ENCODE data around the gene CDYL.

DNA sequence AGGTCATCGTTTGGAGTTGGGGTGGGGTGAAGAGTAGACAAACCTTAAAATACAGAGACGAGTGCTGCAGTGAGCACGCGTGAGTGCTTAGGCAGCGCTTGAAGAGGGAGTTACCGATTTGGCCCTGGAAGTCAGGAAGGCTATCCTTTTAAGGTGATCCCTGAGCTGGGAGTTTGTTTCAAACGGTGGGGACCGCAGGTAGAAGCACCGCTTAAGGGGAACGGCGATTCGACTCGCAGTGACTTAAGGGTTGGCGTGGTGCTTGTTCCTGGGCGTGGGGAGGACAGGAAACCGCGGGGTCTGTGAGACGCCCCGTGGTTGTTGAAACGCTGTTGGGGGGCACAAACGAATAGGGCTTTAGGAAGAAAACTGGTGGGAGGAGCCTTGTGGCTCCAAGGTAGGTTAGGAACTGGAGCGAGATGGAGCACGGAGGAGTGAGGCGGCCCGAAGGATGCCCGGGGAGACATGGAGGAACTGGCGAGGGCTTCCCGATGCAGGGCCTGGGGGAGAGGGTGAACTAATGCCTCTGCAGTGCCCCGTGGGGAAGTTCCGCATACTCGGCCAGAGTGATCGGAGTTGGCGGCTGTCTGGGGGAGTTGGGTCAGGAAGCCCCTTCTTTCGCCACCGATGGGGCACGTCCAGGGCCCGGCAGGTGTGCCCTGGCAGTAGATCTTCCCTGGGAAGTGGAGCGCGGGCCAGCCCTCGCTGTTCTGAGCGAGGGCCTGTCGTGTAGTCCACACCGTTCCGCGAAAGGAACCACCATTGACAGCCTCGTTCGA is 1.3 kb upstream of the CDYL start:
- TF ChIP-seq, protein P1, sequence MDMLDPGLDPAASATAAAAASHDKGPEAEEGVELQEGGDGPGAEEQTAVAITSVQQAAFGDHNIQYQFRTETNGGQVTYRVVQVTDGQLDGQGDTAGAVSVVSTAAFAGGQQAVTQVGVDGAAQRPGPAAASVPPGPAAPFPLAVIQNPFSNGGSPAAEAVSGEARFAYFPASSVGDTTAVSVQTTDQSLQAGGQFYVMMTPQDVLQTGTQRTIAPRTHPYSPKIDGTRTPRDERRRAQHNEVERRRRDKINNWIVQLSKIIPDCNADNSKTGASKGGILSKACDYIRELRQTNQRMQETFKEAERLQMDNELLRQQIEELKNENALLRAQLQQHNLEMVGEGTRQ (IDR thresholded peaks at IDR 0.05; ENCODE audit: low read depth, low read length), result no peak
- TF ChIP-seq, protein P2, sequence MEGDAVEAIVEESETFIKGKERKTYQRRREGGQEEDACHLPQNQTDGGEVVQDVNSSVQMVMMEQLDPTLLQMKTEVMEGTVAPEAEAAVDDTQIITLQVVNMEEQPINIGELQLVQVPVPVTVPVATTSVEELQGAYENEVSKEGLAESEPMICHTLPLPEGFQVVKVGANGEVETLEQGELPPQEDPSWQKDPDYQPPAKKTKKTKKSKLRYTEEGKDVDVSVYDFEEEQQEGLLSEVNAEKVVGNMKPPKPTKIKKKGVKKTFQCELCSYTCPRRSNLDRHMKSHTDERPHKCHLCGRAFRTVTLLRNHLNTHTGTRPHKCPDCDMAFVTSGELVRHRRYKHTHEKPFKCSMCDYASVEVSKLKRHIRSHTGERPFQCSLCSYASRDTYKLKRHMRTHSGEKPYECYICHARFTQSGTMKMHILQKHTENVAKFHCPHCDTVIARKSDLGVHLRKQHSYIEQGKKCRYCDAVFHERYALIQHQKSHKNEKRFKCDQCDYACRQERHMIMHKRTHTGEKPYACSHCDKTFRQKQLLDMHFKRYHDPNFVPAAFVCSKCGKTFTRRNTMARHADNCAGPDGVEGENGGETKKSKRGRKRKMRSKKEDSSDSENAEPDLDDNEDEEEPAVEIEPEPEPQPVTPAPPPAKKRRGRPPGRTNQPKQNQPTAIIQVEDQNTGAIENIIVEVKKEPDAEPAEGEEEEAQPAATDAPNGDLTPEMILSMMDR (conservative IDR thresholded peaks at IDR 0.05; ENCODE audit: low read depth, low read length), result no peak
- TF ChIP-seq MAZ (IDR thresholded peaks at IDR 0.05; ENCODE audit: borderline replicate concordance, low read depth, low read length) (no peak), SMC3 (IDR thresholded peaks at IDR 0.05; ENCODE audit: low read depth, low read length) (no peak), POLR2A (IDR thresholded peaks at IDR 0.05; ENCODE audit: low read depth, low read length) (no peak), RFX5 (IDR thresholded peaks at IDR 0.05; ENCODE audit: low read depth, low read length) (no peak), MXI1 (IDR thresholded peaks at IDR 0.05; ENCODE audit: borderline replicate concordance, low read depth, low read length) (no peak), RAD21 (IDR thresholded peaks at IDR 0.05; ENCODE audit: low read length) (no peak), MAFK (IDR thresholded peaks at IDR 0.05; ENCODE audit: low read depth, low read length) (no peak), NFE2L2 (IDR thresholded peaks at IDR 0.05; ENCODE audit: low read depth, low read length) (no peak), BHLHE40 (IDR thresholded peaks at IDR 0.05; ENCODE audit: low read depth, low read length) (no peak), FOS (IDR thresholded peaks at IDR 0.05; ENCODE audit: low read depth, low read length) (no peak)

Measured in IMR-90 (cell line).